Transverse colon (tissue), 4 donors: ENCODE results near the gene C11orf52. TPM values are rescaled to one million over a fixed set of nuclear protein-coding genes. Genes with fewer than 3 reads are reported as not detected.

ENCODE experiments used
- DNase-seq: peaks from one replicate; pipeline ENCODE4 v3.0.0-alpha.2; 2019
- H3K27ac ChIP-seq, 4 donors: fragments of 200-600 bp; sonication (generic); 2 replicates each; pipeline ENCODE4 v1.5.1; 2016 to 2018; ENCODE audit warnings: inconsistent platforms in 4 of 4
- H3K27me3 ChIP-seq: fragments of 200-600 bp; sonication (generic); 2 replicates; pipeline ENCODE4 v1.5.1; 2017; ENCODE audit warnings: inconsistent platforms
- H3K36me3 ChIP-seq, 4 donors: fragments of 200-600 bp; sonication (generic); 2 replicates each; pipeline ENCODE4 v1.5.1; 2017 to 2019; ENCODE audit warnings: inconsistent platforms in 4 of 4
- H3K4me1 ChIP-seq, 4 donors: fragments of 200-600 bp; sonication (generic); 2 replicates each; pipeline ENCODE4 v1.5.1; 2017 to 2020; ENCODE audit warnings: inconsistent platforms in 4 of 4
- H3K4me3 ChIP-seq, 4 donors: fragments of 200-600 bp; sonication (generic); 1 replicate in 1 of 4; 2 replicates in 3 of 4; pipeline versions ENCODE4 v1.5.1 to v1.6.1; 2017 to 2019; ENCODE audit warnings: inconsistent platforms in 4 of 4
- H3K9me3 ChIP-seq, 2 donors: fragments of 200-600 bp; sonication (generic); 2 replicates each; pipeline ENCODE4 v1.5.1; 2017 to 2019; ENCODE audit warnings: inconsistent platforms in 2 of 2
- EP300 ChIP-seq: sonication (generic); formaldehyde crosslinking; IDR thresholded peaks from one replicate; pipeline ENCODE4 v1.6.1; 2017; ENCODE audit warnings: antibody characterized with exemption, low read depth
- POLR2A ChIP-seq: fragments of 450-650 bp; IDR thresholded peaks from one replicate; pipeline ENCODE4 v1.6.1; 2016; ENCODE audit warnings: antibody characterized with exemption, mild to moderate bottlenecking, moderate library complexity
- POLR2AphosphoS5 ChIP-seq, 3 donors: sonication (generic); formaldehyde crosslinking; IDR thresholded peaks; one replicate each; pipeline ENCODE4 v1.6.1; 2016; ENCODE audit warnings: antibody characterized with exemption in 3 of 3
- WGBS, 2 donors: methylation state at CpG; one replicate each; pipeline ENCODE4 v1.1.5; 2018; ENCODE audit warnings: low coverage in 1 of 2; 5-methylcytosine and 5-hydroxymethylcytosine counted together
- in situ Hi-C, 4 donors: fragments of 200-750 bp; cut with MboI; loops; one replicate each; pipeline versions ENCODE4 v1.15.0 to v1.15.1; 2017; ENCODE audit warnings: low sequenced_read_pairs in 3 of 4, low pct_ligation_motif_present in 1 of 4, low pct_unique_long_range_greater_than_20kb in 1 of 4
- intact Hi-C: fragments of 100-400 bp; cut with DNase I; formaldehyde crosslinking; loops from one replicate; pipeline ENCODE4 v1.15.1; 2023; ENCODE audit warnings: low total_unique reads
- total RNA-seq, 4 donors: library from RNA; depleted of rRNA; stranded (reverse); fragments of >200 nt; gene quantifications; one replicate each; pipeline ENCODE4 v1.1.0, GENCODE V29; 2016
- TF ChIP-seq, protein P1 (sequence below), 5 experiments: fragments of 200-600 bp in 3 of 5; fragments of 450-650 bp in 2 of 5; sonication (generic) in 3 of 5; IDR thresholded peaks; 1 replicate in 2 of 5; 2 replicates in 3 of 5; pipeline ENCODE4 v1.5.1; 2016 to 2017; ENCODE audit warnings: antibody characterized with exemption in 5 of 5, inconsistent platforms in 3 of 5, mild to moderate bottlenecking in 2 of 5, moderate library complexity in 1 of 5

C11orf52 gene
- total RNA-seq, 4 donors from 2014 or later: 3.0 to 11.1 (median 9.1) TPM; not detected in 1

- in situ Hi-C loops: loop anchor here in 1 of 4 donors (10.0 kb wide), 2 partner anchors 47 to 137 kb away; partner anchors contain the start of genes NKAPD1 and PIH1D2
- no peak for TF ChIP-seq POLR2AphosphoS5 (IDR thresholded peaks at IDR 0.05)
- Histone ChIP-seq H3K4me1 (peaks cover 10 to 43% (median 29%) of the 10 kb centered on the region in 4 donors), H3K27me3 (no peaks in the 10 kb centered on the region), H3K27ac (peak overlapping the region; percentile 78 to 90 (median 83)), H3K36me3 (no peaks in the 10 kb centered on the region), H3K4me3 (peak overlapping the region; percentile 58 to 75 (median 72)), H3K9me3 (no peaks in the 10 kb centered on the region)
- 14% methylated on average over 9 of the region's 9 CpGs; no CpG with 5 or more reads in 1 of the 2 donors for WGBS, 2 donors
- intact Hi-C loops: loop anchor here (5.0 kb wide), 1 partner anchor 40 kb away; no protein-coding TSS in a partner anchor
- DNase-seq: no peak
Observed at GRCh38 chr11:111937461-111937769, 18.7 kb downstream of the C11orf52 start.

DNA sequence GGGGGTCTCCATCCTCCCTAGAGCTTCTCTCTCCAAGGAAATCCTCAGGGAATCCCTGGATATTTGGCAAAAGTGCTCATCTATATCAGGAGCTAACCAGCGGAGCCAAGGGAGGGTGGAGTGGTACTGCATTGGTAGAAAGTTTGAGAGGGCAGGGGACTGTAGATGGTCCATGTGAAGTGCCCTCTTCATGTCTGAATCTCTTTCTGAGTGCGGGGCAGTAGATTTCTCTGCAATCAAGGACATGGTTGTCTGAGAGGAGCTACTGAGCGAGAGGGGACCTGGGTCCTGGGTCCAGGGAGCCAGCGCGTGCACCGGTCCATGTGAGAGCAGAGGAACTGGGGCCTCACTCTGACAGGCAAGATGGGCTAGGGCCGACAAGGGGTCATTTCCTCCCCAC is 19.1 kb downstream of the C11orf52 start:
- Histone ChIP-seq H3K4me1 (peaks cover 10 to 43% (median 29%) of the 10 kb centered on the region in 4 donors), H3K9me3 (no peaks in the 10 kb centered on the region), H3K36me3 (no peaks in the 10 kb centered on the region), H3K27me3 (no peaks in the 10 kb centered on the region), H3K27ac (peak overlapping the region; percentile 78 to 90 (median 83)), H3K4me3 (peak overlapping the region in 2 of 4 donors; percentile 68 to 75)
- in situ Hi-C loops: loop anchor here in 1 of 4 donors (10.0 kb wide), 2 partner anchors 47 to 137 kb away; partner anchors contain the start of genes NKAPD1 and PIH1D2
- DNase-seq: no peak
- TF ChIP-seq EP300 (no peak), POLR2AphosphoS5 (IDR thresholded peaks at IDR 0.05) (no peak)
- TF ChIP-seq, protein P1, sequence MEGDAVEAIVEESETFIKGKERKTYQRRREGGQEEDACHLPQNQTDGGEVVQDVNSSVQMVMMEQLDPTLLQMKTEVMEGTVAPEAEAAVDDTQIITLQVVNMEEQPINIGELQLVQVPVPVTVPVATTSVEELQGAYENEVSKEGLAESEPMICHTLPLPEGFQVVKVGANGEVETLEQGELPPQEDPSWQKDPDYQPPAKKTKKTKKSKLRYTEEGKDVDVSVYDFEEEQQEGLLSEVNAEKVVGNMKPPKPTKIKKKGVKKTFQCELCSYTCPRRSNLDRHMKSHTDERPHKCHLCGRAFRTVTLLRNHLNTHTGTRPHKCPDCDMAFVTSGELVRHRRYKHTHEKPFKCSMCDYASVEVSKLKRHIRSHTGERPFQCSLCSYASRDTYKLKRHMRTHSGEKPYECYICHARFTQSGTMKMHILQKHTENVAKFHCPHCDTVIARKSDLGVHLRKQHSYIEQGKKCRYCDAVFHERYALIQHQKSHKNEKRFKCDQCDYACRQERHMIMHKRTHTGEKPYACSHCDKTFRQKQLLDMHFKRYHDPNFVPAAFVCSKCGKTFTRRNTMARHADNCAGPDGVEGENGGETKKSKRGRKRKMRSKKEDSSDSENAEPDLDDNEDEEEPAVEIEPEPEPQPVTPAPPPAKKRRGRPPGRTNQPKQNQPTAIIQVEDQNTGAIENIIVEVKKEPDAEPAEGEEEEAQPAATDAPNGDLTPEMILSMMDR (IDR thresholded peaks at IDR 0.05): no peak
- intact Hi-C loops: loop anchor here (5.0 kb wide), 1 partner anchor 39 kb away; no protein-coding TSS in a partner anchor
- WGBS, 2 donors: 72 to 76% methylated on average over 5 to 6 of the region's 7 CpGs

DNA sequence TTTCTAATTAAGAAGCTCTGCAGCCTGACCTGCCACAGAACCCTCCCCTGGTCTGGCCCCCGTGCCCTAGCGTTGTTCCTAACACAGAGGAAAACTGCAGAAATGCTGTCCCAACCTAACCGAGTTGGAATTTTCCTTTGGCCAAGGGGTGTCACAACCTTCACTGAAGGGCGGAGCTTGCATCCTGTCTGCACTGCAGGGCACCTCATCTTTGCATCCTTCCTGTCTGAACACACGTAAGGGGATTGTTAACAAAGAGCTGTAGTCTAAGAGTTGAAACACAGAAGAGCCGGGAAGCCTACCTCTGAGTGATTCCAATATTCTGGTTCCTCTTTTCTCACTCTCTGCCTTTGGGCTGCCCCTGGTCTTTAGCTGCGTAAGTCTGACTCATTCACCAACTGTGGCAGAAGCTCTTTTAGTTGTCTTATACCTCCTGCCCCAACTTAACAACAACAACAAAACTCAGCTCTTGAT is 20.0 kb downstream of the C11orf52 start:
- in situ Hi-C loops (loop anchor here in 1 of 4 donors (10.0 kb wide), 2 partner anchors 46 to 136 kb away; partner anchors contain the start of genes NKAPD1 and PIH1D2), intact Hi-C loops (loop anchor here (5.0 kb wide), 1 partner anchor 39 kb away; no protein-coding TSS in a partner anchor)
- 35 to 44% methylated on average over 4 to 7 of the region's 7 CpGs for WGBS, 2 donors
- TF ChIP-seq, protein P1 (IDR thresholded peaks at IDR 0.05): no peak
- TF ChIP-seq POLR2AphosphoS5 (IDR thresholded peaks at IDR 0.05) (no peak), POLR2A (no peak), EP300 (no peak)
- Histone ChIP-seq H3K36me3 (no peaks in the 10 kb centered on the region), H3K9me3 (no peaks in the 10 kb centered on the region), H3K4me3 (peak overlapping the region in 1 of 4 donors; percentile 1), H3K27me3 (no peaks in the 10 kb centered on the region), H3K27ac (peak overlapping the region; percentile 78 to 90 (median 83)), H3K4me1 (peaks cover 10 to 43% (median 29%) of the 10 kb centered on the region in 4 donors)
- no peak for DNase-seq

GRCh38 chr11:111939836-111940604 is 21.3 kb downstream of the C11orf52 start:
- Histone ChIP-seq H3K27me3 (no peaks in the 10 kb centered on the region), H3K4me1 (peaks cover 10 to 49% (median 29%) of the 10 kb centered on the region in 4 donors), H3K9me3 (no peaks in the 10 kb centered on the region), H3K4me3 (no peak overlapping the region), H3K36me3 (no peaks in the 10 kb centered on the region), H3K27ac (peak overlapping the region; percentile 78 to 90 (median 83))
- DNase-seq: no peak
- in situ Hi-C loops: loop anchor here in 1 of 4 donors (10.0 kb wide), 2 partner anchors 45 to 135 kb away; partner anchors contain the start of genes NKAPD1 and PIH1D2
- WGBS, 2 donors: 87 to 91% methylated on average over 4 of the region's 4 CpGs
- intact Hi-C loops: loop anchor here (5.0 kb wide), 1 partner anchor 37 kb away; no protein-coding TSS in a partner anchor
- TF ChIP-seq, protein P1 (IDR thresholded peaks at IDR 0.05): no peak
- TF ChIP-seq POLR2AphosphoS5 (IDR thresholded peaks at IDR 0.05) (no peak), EP300 (no peak), POLR2A (no peak)
